Left ventricle myocardium inferior (tissue), 1 donor: ENCODE data around the gene TMEM54. TPM values are rescaled to one million over a fixed set of nuclear protein-coding genes. Genes with fewer than 3 reads are reported as not detected.

ENCODE experiments used
- DNase-seq: peaks from one replicate; pipeline ENCODE4 v3.0.0-alpha.2; 2020
- H3K27ac ChIP-seq: fragments of 200-600 bp; replicated peaks from 2 replicates; pipeline ENCODE4 v1.8.0; 2021
- H3K27me3 ChIP-seq: fragments of 200-600 bp; 2 replicates; pipeline ENCODE4 v1.8.0; 2021; ENCODE audit warnings: low read depth
- H3K36me3 ChIP-seq: fragments of 200-600 bp; 2 replicates; pipeline ENCODE4 v1.8.0; 2021
- H3K4me1 ChIP-seq: fragments of 200-600 bp; 2 replicates; pipeline ENCODE4 v1.8.0; 2021
- H3K4me3 ChIP-seq: fragments of 200-600 bp; 2 replicates; pipeline ENCODE4 v1.8.0; 2021; ENCODE audit warnings: mild to moderate bottlenecking, moderate library complexity
- H3K9me3 ChIP-seq: fragments of 200-600 bp; replicated peaks from 2 replicates; pipeline ENCODE4 v1.8.0; 2021
- CTCF ChIP-seq: fragments of 200-600 bp; IDR thresholded peaks from 2 replicates; pipeline ENCODE4 v1.8.0; 2021; ENCODE audit warnings: antibody characterized with exemption, mild to moderate bottlenecking, borderline replicate concordance
- intact Hi-C: fragments of 100-400 bp; cut with micrococcal nuclease; formaldehyde crosslinking; loops from one replicate; pipeline ENCODE4 v1.11.0; 2022
- total RNA-seq: library from RNA; stranded (reverse); fragmentation: NEBNext Ultra II Directional; extraction: Animal tissue kit (Norgen Biotek cat#: 25700); gene quantifications from one replicate; pipeline ENCODE4 v1.2.1, GENCODE V29; 2021
- donor health status: DM: no; HTN: yes; CAD: no; lungs with severe emphysema.

The TMEM54 gene
- total RNA-seq, 1 donor from 2014 or later, result 14.2 TPM

GRCh38 chr1:32920833-32921232 is 19.6 kb upstream of the TMEM54 start:
- intact Hi-C loops, result no loop called here
- no peaks in the 10 kb centered on the region for H3K36me3 ChIP-seq
- H3K4me3 ChIP-seq, result no peak overlapping the region
- H3K27ac ChIP-seq, result no peak overlapping the region
- H3K9me3 ChIP-seq, result no peaks in the 10 kb centered on the region
- TF ChIP-seq CTCF, result no peak
- DNase-seq, result peak; percentile 67
- H3K27me3 ChIP-seq, result peaks cover 48% of the 10 kb centered on the region
- H3K4me1 ChIP-seq, result peaks cover 21% of the 10 kb centered on the region

GRCh38 chr1:32919811-32920733 is 18.9 kb upstream of the TMEM54 start:
- DNase-seq, result no peak
- Histone ChIP-seq H3K4me1 (peaks cover 13% of the 10 kb centered on the region), H3K27ac (no peak overlapping the region), H3K27me3 (peaks cover 45% of the 10 kb centered on the region), H3K4me3 (no peak overlapping the region), H3K36me3 (no peaks in the 10 kb centered on the region), H3K9me3 (no peaks in the 10 kb centered on the region)
- intact Hi-C loops, result no loop called here
- TF ChIP-seq CTCF, result no peak

GRCh38 chr1:32918179-32918578 is 17.0 kb upstream of the TMEM54 start:
- no peak for DNase-seq
- no peak for TF ChIP-seq CTCF
- peaks cover 29% of the 10 kb centered on the region for H3K27me3 ChIP-seq
- no peaks in the 10 kb centered on the region for H3K36me3 ChIP-seq
- intact Hi-C loops, result no loop called here
- H3K4me1 ChIP-seq, result peaks cover 7% of the 10 kb centered on the region
- no peak overlapping the region for H3K4me3 ChIP-seq
- H3K27ac ChIP-seq, result no peak overlapping the region
- H3K9me3 ChIP-seq, result no peaks in the 10 kb centered on the region

GRCh38 chr1:32917521-32917920 is 16.3 kb upstream of the TMEM54 start:
- H3K36me3 ChIP-seq, result no peaks in the 10 kb centered on the region
- DNase-seq, result no peak
- peaks cover 7% of the 10 kb centered on the region for H3K4me1 ChIP-seq
- intact Hi-C loops, result no loop called here
- peaks cover 24% of the 10 kb centered on the region for H3K27me3 ChIP-seq
- H3K4me3 ChIP-seq, result no peak overlapping the region
- H3K9me3 ChIP-seq, result no peaks in the 10 kb centered on the region
- no peak overlapping the region for H3K27ac ChIP-seq
- no peak for TF ChIP-seq CTCF

- DNase-seq, result no peak
Measured at GRCh38 chr1:32915766-32916706, 14.8 kb upstream of the TMEM54 start.

More at GRCh38 chr1:32915766-32916706, 14.8 kb upstream of the TMEM54 start:
- H3K9me3 ChIP-seq, result no peaks in the 10 kb centered on the region
- H3K4me3 ChIP-seq, result no peak overlapping the region
- peaks cover 23% of the 10 kb centered on the region for H3K27me3 ChIP-seq
- peaks cover 6% of the 10 kb centered on the region for H3K4me1 ChIP-seq
- H3K27ac ChIP-seq, result no peak overlapping the region
- TF ChIP-seq CTCF, result no peak
- intact Hi-C loops, result no loop called here
- H3K36me3 ChIP-seq, result no peaks in the 10 kb centered on the region
